CD4-positive, alpha-beta T cell (primary cell): ENCODE measurements around the gene HEY2. TPM values are rescaled to one million over a fixed set of nuclear protein-coding genes. Genes with fewer than 3 reads are reported as not detected.

ENCODE experiments used
- ATAC-seq: fragments of 200-7000 bp; cut with Tn5 transposase; one replicate; pipeline ENCODE4 v1.10.0; 2022; ENCODE audit warnings: mild to moderate bottlenecking; ENCODE audit not compliant: poor library complexity
- CTCF ChIA-PET: fragments of 350-600 bp; sonication (Branson Sonifier 250); formaldehyde crosslinking; loops from one replicate; lab custom pipeline; 2021; ENCODE audit warnings: antibody characterized with exemption, inconsistent platforms; lab: Charles Lee
- POLR2A ChIA-PET: fragments of 350-600 bp; sonication (Branson Sonifier 250); formaldehyde crosslinking; loops from one replicate; lab custom pipeline; 2021; ENCODE audit warnings: antibody characterized with exemption, inconsistent platforms; lab: Charles Lee
- DNase-seq, 14 experiments: peaks; one replicate each; pipeline ENCODE4 v3.0.0-alpha.2; 2013 to 2020; ENCODE audit warnings: mixed read lengths in 2 of 14
- H3K27ac ChIP-seq, 2 donors: one replicate each; pipeline versions ENCODE4 v1.5.1 to v1.7.0; 2013; ENCODE audit warnings: low read length in 2 of 2, low read depth in 1 of 2, mild to moderate bottlenecking in 1 of 2
- H3K27me3 ChIP-seq, 2 experiments: 1 replicate in 1 of 2; 2 replicates in 1 of 2; pipeline versions ENCODE4 v1.6.1 to v1.7.0; 2013; ENCODE audit warnings: low read length in 2 of 2, control low read depth in 1 of 2, mild to moderate bottlenecking in 1 of 2, moderate library complexity in 1 of 2; ENCODE audit not compliant: insufficient read depth in 2 of 2, control insufficient read depth in 1 of 2
- H3K36me3 ChIP-seq: one replicate; pipeline ENCODE4 v1.6.1; 2013; ENCODE audit warnings: low read length, control low read depth; ENCODE audit not compliant: insufficient read depth
- H3K4me1 ChIP-seq: one replicate; pipeline ENCODE4 v1.6.1; 2013; ENCODE audit warnings: low read length, control low read depth; ENCODE audit not compliant: insufficient read depth
- H3K4me3 ChIP-seq: one replicate; pipeline ENCODE4 v1.5.1; 2013; ENCODE audit warnings: mild to moderate bottlenecking, low read length, moderate library complexity
- H3K9me3 ChIP-seq, 2 experiments: 1 replicate in 1 of 2; 2 replicates in 1 of 2; pipeline versions ENCODE4 v1.6.1 to v1.7.0; 2013; ENCODE audit warnings: low read length in 2 of 2, mild to moderate bottlenecking in 2 of 2, control low read depth in 1 of 2, moderate library complexity in 1 of 2; ENCODE audit not compliant: control insufficient read depth in 1 of 2, insufficient read depth in 1 of 2
- H3K27ac Mint-ChIP-seq: one replicate; pipeline ENCODE4 v1.8.0; 2020; ENCODE audit warnings: mixed read lengths
- H3K27me3 Mint-ChIP-seq: one replicate; pipeline ENCODE4 v1.8.0; 2021; ENCODE audit warnings: mixed read lengths
- H3K36me3 Mint-ChIP-seq: one replicate; pipeline ENCODE4 v1.8.0; 2021; ENCODE audit warnings: low read depth, mixed read lengths
- H3K4me1 Mint-ChIP-seq: one replicate; pipeline ENCODE4 v1.8.0; 2021; ENCODE audit warnings: low read depth, mixed read lengths
- H3K4me3 Mint-ChIP-seq: one replicate; pipeline ENCODE4 v1.8.0; 2020; ENCODE audit warnings: mild to moderate bottlenecking, mixed read lengths
- H3K9me3 Mint-ChIP-seq: one replicate; pipeline ENCODE4 v1.8.0; 2020; ENCODE audit warnings: mixed read lengths
- intact Hi-C, 2 experiments: fragments of 100-400 bp; cut with DNase I in 1 of 2; cut with micrococcal nuclease in 1 of 2; formaldehyde crosslinking; loops; one replicate each; pipeline versions ENCODE4 v1.15.1 to v1.9.0; 2023 to 2025; cut with DNase I, micrococcal nuclease
- total RNA-seq, 174 experiments: library from RNA in 2 of 174; stranded (reverse) in 2 of 174; gene quantifications; one replicate each; pipeline ENCODE4 v1.2.3 and lab custom pipeline; 2021 to 2026
- TF ChIP-seq, protein P1 (sequence below): fragments of 200-600 bp; IDR thresholded peaks from one replicate; pipeline ENCODE4 v1.8.0; 2022; ENCODE audit warnings: antibody characterized with exemption, mild to moderate bottlenecking

Gene HEY2
- total RNA-seq, 2 experiments from 2014 or later, result 0.08 to 0.30 TPM

DNA sequence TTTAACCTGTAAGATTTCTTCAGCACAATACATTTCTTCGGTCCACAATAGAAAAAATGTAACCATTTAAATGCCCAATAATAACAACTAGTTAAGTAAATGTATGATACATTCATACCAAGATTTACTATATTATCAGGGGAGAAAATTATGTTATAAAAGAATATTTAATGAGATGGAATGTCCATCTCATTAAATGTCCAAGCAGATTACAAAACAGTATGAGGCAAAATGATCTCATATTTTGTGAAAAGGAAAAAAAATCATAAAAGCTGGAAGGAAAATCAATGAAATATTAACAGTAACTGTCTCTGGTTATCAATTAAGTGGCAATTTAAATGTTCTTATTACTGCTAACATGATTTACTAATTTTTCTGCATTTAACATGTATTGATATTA, 10.1 kb upstream of the HEY2 start:
- POLR2A ChIA-PET, result interaction anchor here (0.8 kb wide), 1 partner anchor 51 kb away, joined by 4 read pairs; the partner anchor contains the start of gene NCOA7
- Histone ChIP-seq H3K36me3 (no peaks in the 10 kb centered on the region), H3K4me1 (no peaks in the 10 kb centered on the region), H3K4me3 (no peak overlapping the region), H3K9me3 (no peaks in the 10 kb centered on the region), H3K27ac (no peak overlapping the region), H3K27me3 (peaks cover 2 to 15% of the 10 kb centered on the region in 2 experiments)
- DNase-seq, result no peak
- TF ChIP-seq, protein P1, sequence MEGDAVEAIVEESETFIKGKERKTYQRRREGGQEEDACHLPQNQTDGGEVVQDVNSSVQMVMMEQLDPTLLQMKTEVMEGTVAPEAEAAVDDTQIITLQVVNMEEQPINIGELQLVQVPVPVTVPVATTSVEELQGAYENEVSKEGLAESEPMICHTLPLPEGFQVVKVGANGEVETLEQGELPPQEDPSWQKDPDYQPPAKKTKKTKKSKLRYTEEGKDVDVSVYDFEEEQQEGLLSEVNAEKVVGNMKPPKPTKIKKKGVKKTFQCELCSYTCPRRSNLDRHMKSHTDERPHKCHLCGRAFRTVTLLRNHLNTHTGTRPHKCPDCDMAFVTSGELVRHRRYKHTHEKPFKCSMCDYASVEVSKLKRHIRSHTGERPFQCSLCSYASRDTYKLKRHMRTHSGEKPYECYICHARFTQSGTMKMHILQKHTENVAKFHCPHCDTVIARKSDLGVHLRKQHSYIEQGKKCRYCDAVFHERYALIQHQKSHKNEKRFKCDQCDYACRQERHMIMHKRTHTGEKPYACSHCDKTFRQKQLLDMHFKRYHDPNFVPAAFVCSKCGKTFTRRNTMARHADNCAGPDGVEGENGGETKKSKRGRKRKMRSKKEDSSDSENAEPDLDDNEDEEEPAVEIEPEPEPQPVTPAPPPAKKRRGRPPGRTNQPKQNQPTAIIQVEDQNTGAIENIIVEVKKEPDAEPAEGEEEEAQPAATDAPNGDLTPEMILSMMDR, result no peak
- no peaks in the 10 kb centered on the region for H3K36me3 Mint-ChIP-seq
- intact Hi-C loops, result no loop called here
- H3K27ac Mint-ChIP-seq, result no peak overlapping the region
- CTCF ChIA-PET, result no interaction called here
- H3K4me1 Mint-ChIP-seq, result no peaks in the 10 kb centered on the region
- H3K9me3 Mint-ChIP-seq, result no peaks in the 10 kb centered on the region
- ATAC-seq, result no peak
- H3K27me3 Mint-ChIP-seq, result peaks cover 61% of the 10 kb centered on the region
- no peak overlapping the region for H3K4me3 Mint-ChIP-seq

DNA sequence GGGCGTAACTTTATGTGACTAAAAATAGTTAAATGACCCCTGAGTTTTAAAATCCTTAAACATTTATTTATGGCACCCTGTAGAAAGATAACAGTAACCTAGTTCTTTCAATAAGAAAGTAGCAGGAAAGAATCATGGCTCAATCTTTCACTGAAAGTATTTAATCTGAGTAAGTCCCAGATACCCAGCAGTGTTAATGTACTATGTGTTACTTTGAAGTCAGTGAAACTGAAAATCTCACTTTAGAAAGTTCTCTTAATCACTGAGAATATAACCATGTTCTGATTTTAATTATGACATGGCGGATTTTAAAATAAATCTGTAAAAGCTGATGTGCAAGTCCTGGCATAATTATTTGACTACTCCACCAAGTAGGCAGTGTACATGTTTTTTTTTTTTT, 8.1 kb upstream of the HEY2 start:
- no peaks in the 10 kb centered on the region for H3K9me3 ChIP-seq
- peaks cover 2% of the 10 kb centered on the region for H3K4me1 ChIP-seq
- ChIA-PET CTCF (interaction anchor here (1.6 kb wide), 1 partner anchor 233 kb away, joined by 3 read pairs; no protein-coding TSS in a partner anchor), POLR2A (no interaction called here)
- ATAC-seq, result no peak
- no peak overlapping the region for H3K4me3 ChIP-seq
- Mint-ChIP-seq H3K4me3 (no peak overlapping the region), H3K4me1 (peaks cover 2% of the 10 kb centered on the region), H3K36me3 (no peaks in the 10 kb centered on the region), H3K27ac (no peak overlapping the region), H3K27me3 (peaks cover 63% of the 10 kb centered on the region), H3K9me3 (no peaks in the 10 kb centered on the region)
- no peak overlapping the region for H3K27ac ChIP-seq
- TF ChIP-seq, protein P1, result no peak
- DNase-seq, result no peak
- peaks cover 10 to 19% of the 10 kb centered on the region in 2 experiments for H3K27me3 ChIP-seq
- no peaks in the 10 kb centered on the region for H3K36me3 ChIP-seq
- intact Hi-C loops, result loop anchor here in 1 of 2 experiments (5.0 kb wide), 1 partner anchor 36 kb away; no protein-coding TSS in a partner anchor

DNA sequence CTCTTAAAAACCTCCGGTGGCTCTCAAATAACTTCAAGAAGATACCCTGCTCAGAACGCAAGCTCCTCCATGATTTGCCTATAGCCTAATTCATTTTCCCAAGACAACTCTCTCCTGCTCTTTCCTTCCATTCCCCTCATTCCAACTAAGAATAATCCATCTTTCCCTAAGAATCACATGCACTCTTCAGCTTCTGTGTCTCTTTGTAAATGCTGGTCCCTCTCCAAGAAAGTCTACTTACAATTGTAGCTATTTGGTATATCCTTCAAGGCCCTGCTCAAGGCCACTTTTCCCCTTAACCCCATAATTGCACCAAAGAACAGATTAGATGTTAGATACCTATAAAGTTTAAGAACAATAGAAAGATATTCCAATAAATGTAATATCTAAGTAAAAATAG, 7.4 kb upstream of the HEY2 start:
- H3K9me3 Mint-ChIP-seq, result no peaks in the 10 kb centered on the region
- DNase-seq (no peak), ATAC-seq (no peak)
- H3K4me3 ChIP-seq, result no peak overlapping the region
- no peak overlapping the region for H3K27ac Mint-ChIP-seq
- H3K36me3 ChIP-seq, result no peaks in the 10 kb centered on the region
- H3K4me1 ChIP-seq, result peaks cover 9% of the 10 kb centered on the region
- H3K9me3 ChIP-seq, result no peaks in the 10 kb centered on the region
- H3K27me3 ChIP-seq, result peaks cover 17 to 22% of the 10 kb centered on the region in 2 experiments
- no peak overlapping the region for H3K4me3 Mint-ChIP-seq
- ChIA-PET CTCF (interaction anchor here (1.3 to 1.6 kb wide), 2 partner anchors 11 to 232 kb away, joined by 3 to 6 read pairs; no protein-coding TSS in a partner anchor), POLR2A (interaction anchor here (1.0 kb wide), 1 partner anchor 48 kb away, joined by 3 read pairs; no protein-coding TSS in a partner anchor)
- TF ChIP-seq, protein P1, result no peak
- intact Hi-C loops, result loop anchor here in 1 of 2 experiments (5.0 kb wide), 1 partner anchor 35 kb away; no protein-coding TSS in a partner anchor
- no peak overlapping the region for H3K27ac ChIP-seq
- peaks cover 9% of the 10 kb centered on the region for H3K4me1 Mint-ChIP-seq
- peaks cover 63% of the 10 kb centered on the region for H3K27me3 Mint-ChIP-seq
- H3K36me3 Mint-ChIP-seq, result no peaks in the 10 kb centered on the region
